Activated T-cell treated with anti-CD3 and anti-CD28 coated beads, Interleukin-2, amount 50 U/mL, for 72 hours (primary cell): Measurements from ENCODE around the gene GRIN3B. TPM values are rescaled to one million over a fixed set of nuclear protein-coding genes. Genes with fewer than 3 reads are reported as not detected.
A peak's percentile ranks its signal among the peaks of the same experiment; 100 is the strongest.

ENCODE experiments used
- ATAC-seq, 2 donors: fragments of 150-1000 bp; cut with Tn5 transposase; replicated peaks in 1 of 2; 2 replicates each; pipeline ENCODE4 v1.10.0; 2021; ENCODE audit warnings: moderate library complexity in 2 of 2, mild to moderate bottlenecking in 1 of 2
- DNase-seq, 2 donors: peaks; one replicate each; pipeline ENCODE4 v3.0.0; 2021 to 2022; ENCODE audit warnings: mixed read lengths in 1 of 2
- H3K27ac Mint-ChIP-seq: one replicate; pipeline ENCODE4 v1.8.0; 2022; ENCODE audit warnings: mild to moderate bottlenecking, moderate library complexity, mixed read lengths
- H3K27me3 Mint-ChIP-seq: one replicate; pipeline ENCODE4 v1.8.0; 2022; ENCODE audit warnings: low read depth, mixed read lengths
- H3K36me3 Mint-ChIP-seq, 2 donors: one replicate each; pipeline ENCODE4 v1.8.0; 2022; ENCODE audit warnings: mixed read lengths in 2 of 2, mild to moderate bottlenecking in 1 of 2; ENCODE audit not compliant: insufficient read depth in 2 of 2
- H3K4me1 Mint-ChIP-seq: one replicate; pipeline ENCODE4 v1.8.0; 2022; ENCODE audit warnings: low read depth, mixed read lengths
- H3K4me3 Mint-ChIP-seq, 2 donors: one replicate each; pipeline ENCODE4 v1.8.0; 2022; ENCODE audit warnings: mild to moderate bottlenecking in 2 of 2, mixed read lengths in 2 of 2, moderate library complexity in 2 of 2
- H3K9me3 Mint-ChIP-seq, 2 donors: one replicate each; pipeline ENCODE4 v1.8.0; 2022; ENCODE audit warnings: mixed read lengths in 2 of 2
- total RNA-seq, 2 donors: library from RNA; stranded (reverse); gene quantifications; one replicate each; pipeline ENCODE4 v1.2.3, GENCODE V29; 2022

The GRIN3B gene
- total RNA-seq, 2 donors from 2014 or later = 0.10 to 0.35 TPM

- Mint-ChIP-seq H3K4me1 (peaks cover 13% of the 10 kb centered on the region), H3K4me3 (no peak overlapping the region), H3K36me3 (peaks cover 0 to 8% of the 10 kb centered on the region in 2 donors), H3K9me3 (no peaks in the 10 kb centered on the region), H3K27ac (no peak overlapping the region), H3K27me3 (no peaks in the 10 kb centered on the region)
- no peak for DNase-seq
- no peak for ATAC-seq
Measured at GRCh38 chr19:989381-990081, 10.7 kb upstream of the GRIN3B start.

GRCh38 chr19:990119-990571 is 10.1 kb upstream of the GRIN3B start:
- no peaks in the 10 kb centered on the region for H3K27me3 Mint-ChIP-seq
- H3K9me3 Mint-ChIP-seq = no peaks in the 10 kb centered on the region
- H3K27ac Mint-ChIP-seq = no peak overlapping the region
- H3K36me3 Mint-ChIP-seq = peaks cover 0 to 8% of the 10 kb centered on the region in 2 donors
- DNase-seq (no peak), ATAC-seq (no peak)
- H3K4me3 Mint-ChIP-seq = no peak overlapping the region
- peaks cover 7% of the 10 kb centered on the region for H3K4me1 Mint-ChIP-seq

GRCh38 chr19:990746-991145 is 9.5 kb upstream of the GRIN3B start:
- H3K27me3 Mint-ChIP-seq = no peaks in the 10 kb centered on the region
- ATAC-seq (no peak), DNase-seq (no peak)
- peaks cover 2% of the 10 kb centered on the region for H3K4me1 Mint-ChIP-seq
- H3K36me3 Mint-ChIP-seq = peaks cover 0 to 8% of the 10 kb centered on the region in 2 donors
- H3K27ac Mint-ChIP-seq = no peak overlapping the region
- H3K9me3 Mint-ChIP-seq = no peaks in the 10 kb centered on the region
- H3K4me3 Mint-ChIP-seq = no peak overlapping the region

GRCh38 chr19:991174-991931 is 8.9 kb upstream of the GRIN3B start:
- Mint-ChIP-seq H3K4me3 (no peak overlapping the region), H3K36me3 (peaks cover 0 to 8% of the 10 kb centered on the region in 2 donors), H3K4me1 (peaks cover 4% of the 10 kb centered on the region), H3K27ac (no peak overlapping the region), H3K27me3 (no peaks in the 10 kb centered on the region), H3K9me3 (no peaks in the 10 kb centered on the region)
- ATAC-seq (peak; percentile 78 to 81), DNase-seq (peak; percentile 73 to 81)

GRCh38 chr19:991932-992669 is 8.1 kb upstream of the GRIN3B start:
- peaks cover 11% of the 10 kb centered on the region for H3K4me1 Mint-ChIP-seq
- H3K27me3 Mint-ChIP-seq = no peaks in the 10 kb centered on the region
- no peak overlapping the region for H3K4me3 Mint-ChIP-seq
- peaks cover 0 to 4% of the 10 kb centered on the region in 2 donors for H3K36me3 Mint-ChIP-seq
- no peaks in the 10 kb centered on the region for H3K9me3 Mint-ChIP-seq
- no peak overlapping the region for H3K27ac Mint-ChIP-seq
- no peak for ATAC-seq
- DNase-seq = no peak

- DNase-seq = no peak
- Mint-ChIP-seq H3K4me3 (no peak overlapping the region), H3K9me3 (no peaks in the 10 kb centered on the region), H3K27me3 (peaks cover 2% of the 10 kb centered on the region), H3K27ac (no peak overlapping the region), H3K36me3 (peaks cover 0 to 4% of the 10 kb centered on the region in 2 donors), H3K4me1 (peaks cover 12% of the 10 kb centered on the region)
- ATAC-seq = no peak
Measured at GRCh38 chr19:992670-993055, 7.6 kb upstream of the GRIN3B start.

- ATAC-seq = no peak
- H3K27me3 Mint-ChIP-seq = peaks cover 8% of the 10 kb centered on the region
- no peak overlapping the region for H3K27ac Mint-ChIP-seq
- H3K36me3 Mint-ChIP-seq = peaks cover 0 to 3% of the 10 kb centered on the region in 2 donors
- no peak for DNase-seq
- no peak overlapping the region for H3K4me3 Mint-ChIP-seq
- no peaks in the 10 kb centered on the region for H3K9me3 Mint-ChIP-seq
- peaks cover 18% of the 10 kb centered on the region for H3K4me1 Mint-ChIP-seq
Measured at GRCh38 chr19:993361-993830, 6.8 kb upstream of the GRIN3B start.

- Mint-ChIP-seq H3K27me3 (peaks cover 11% of the 10 kb centered on the region), H3K9me3 (no peaks in the 10 kb centered on the region), H3K4me1 (peaks cover 18% of the 10 kb centered on the region), H3K4me3 (no peak overlapping the region), H3K36me3 (no peaks in the 10 kb centered on the region), H3K27ac (no peak overlapping the region)
- DNase-seq (no peak), ATAC-seq (no peak)
Measured at GRCh38 chr19:993831-994393, 6.3 kb upstream of the GRIN3B start.

- DNase-seq (no peak), ATAC-seq (no peak)
- Mint-ChIP-seq H3K36me3 (no peaks in the 10 kb centered on the region), H3K4me3 (no peak overlapping the region), H3K9me3 (no peaks in the 10 kb centered on the region), H3K27ac (no peak overlapping the region), H3K27me3 (peaks cover 17% of the 10 kb centered on the region), H3K4me1 (peaks cover 24% of the 10 kb centered on the region)
Measured at GRCh38 chr19:994516-994915, 5.7 kb upstream of the GRIN3B start.

GRCh38 chr19:995051-995827 is 5.0 kb upstream of the GRIN3B start:
- Mint-ChIP-seq H3K36me3 (no peaks in the 10 kb centered on the region), H3K4me3 (no peak overlapping the region), H3K4me1 (peaks cover 24% of the 10 kb centered on the region), H3K27me3 (peaks cover 18% of the 10 kb centered on the region), H3K9me3 (no peaks in the 10 kb centered on the region), H3K27ac (no peak overlapping the region)
- DNase-seq (no peak), ATAC-seq (no peak)

- Mint-ChIP-seq H3K4me1 (peaks cover 24% of the 10 kb centered on the region), H3K36me3 (no peaks in the 10 kb centered on the region), H3K4me3 (peak overlapping the region; percentile 66 to 70), H3K27ac (no peak overlapping the region), H3K9me3 (no peaks in the 10 kb centered on the region), H3K27me3 (peaks cover 22% of the 10 kb centered on the region)
- peak; percentile 74 for DNase-seq
- peak; percentile 49 to 58 for ATAC-seq
Measured at GRCh38 chr19:996051-996838, 4.0 kb upstream of the GRIN3B start.

- Mint-ChIP-seq H3K27ac (no peak overlapping the region), H3K4me1 (peaks cover 24% of the 10 kb centered on the region)
Measured at GRCh38 chr19:998064-998463, 2.2 kb upstream of the GRIN3B start.

More at GRCh38 chr19:998064-998463, 2.2 kb upstream of the GRIN3B start:
- DNase-seq (no peak), ATAC-seq (no peak)
- no peaks in the 10 kb centered on the region for H3K9me3 Mint-ChIP-seq
- no peak overlapping the region for H3K4me3 Mint-ChIP-seq
- peaks cover 32% of the 10 kb centered on the region for H3K27me3 Mint-ChIP-seq
- H3K36me3 Mint-ChIP-seq = no peaks in the 10 kb centered on the region
